ENCODE measurements around the gene MYEOV.

Gene MYEOV

DNA sequence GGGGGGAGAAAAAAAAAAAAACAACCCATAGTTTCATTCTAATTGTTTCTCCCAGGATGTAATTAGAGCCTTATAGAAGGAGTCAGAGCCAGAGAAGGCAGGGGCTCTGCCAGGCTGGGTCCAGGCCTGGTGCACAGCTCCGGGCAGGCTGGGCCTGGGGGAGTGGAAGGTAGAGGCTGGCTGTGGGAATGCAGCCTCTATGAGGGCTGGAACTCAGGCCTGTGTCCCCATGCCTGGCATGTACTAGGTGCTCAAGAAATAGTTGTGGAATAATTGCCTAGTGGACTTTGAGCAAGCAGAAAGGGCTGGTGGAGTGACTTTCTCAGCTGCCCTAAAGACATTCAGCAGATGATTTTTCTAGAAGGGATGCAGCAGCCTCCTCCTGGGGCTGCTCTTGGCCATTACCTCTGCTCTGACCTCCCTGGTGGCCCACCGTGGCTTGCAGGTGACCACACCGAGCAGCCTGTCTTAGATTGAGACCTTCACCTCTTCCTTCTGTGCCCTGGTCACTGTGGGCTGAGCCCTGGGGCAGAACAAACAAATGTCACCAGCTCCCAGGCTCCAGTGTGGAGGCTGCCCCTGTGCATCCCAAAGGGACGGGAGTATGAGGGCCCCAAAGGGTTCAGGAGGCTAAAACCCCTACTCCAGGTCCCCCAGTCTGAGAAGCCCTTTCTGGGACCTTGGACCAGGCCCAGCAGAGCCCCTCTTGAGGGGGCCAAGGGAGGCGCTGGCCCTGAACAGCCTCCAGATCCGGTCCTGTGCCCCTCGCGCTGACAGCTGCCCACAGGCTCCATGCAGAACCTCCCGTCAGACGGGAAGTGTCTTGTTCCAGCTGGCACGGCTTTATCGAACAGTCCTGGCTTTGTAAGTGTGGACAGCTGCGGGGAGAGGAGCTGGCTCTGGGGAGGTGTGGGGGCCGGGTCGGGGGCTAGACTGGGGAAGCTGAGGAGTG is 18.8 kb downstream of the MYEOV start:
- in situ Hi-C loops (cut with MboI; ENCODE audit: low sequenced_read_pairs) = no loop called here

DNA sequence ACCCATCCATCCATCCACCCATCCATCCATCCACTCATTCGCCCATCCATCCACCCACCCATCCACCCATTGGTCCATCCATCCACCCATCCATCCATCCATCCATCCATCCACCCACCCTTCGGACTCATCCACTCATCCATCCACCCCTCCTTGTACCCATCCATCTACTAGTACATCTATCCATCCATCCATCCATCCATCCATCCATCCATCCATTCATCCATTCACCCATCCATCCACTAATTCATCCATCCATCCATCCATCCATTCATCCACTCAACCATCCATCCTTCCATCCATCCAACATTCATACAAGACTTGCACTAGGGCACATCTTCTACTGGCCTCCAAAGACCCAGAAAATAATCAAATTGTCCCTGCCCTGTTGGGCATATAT is 20.0 kb downstream of the MYEOV start:
- in situ Hi-C loops (cut with MboI; ENCODE audit: low sequenced_read_pairs) = no loop called here

DNA sequence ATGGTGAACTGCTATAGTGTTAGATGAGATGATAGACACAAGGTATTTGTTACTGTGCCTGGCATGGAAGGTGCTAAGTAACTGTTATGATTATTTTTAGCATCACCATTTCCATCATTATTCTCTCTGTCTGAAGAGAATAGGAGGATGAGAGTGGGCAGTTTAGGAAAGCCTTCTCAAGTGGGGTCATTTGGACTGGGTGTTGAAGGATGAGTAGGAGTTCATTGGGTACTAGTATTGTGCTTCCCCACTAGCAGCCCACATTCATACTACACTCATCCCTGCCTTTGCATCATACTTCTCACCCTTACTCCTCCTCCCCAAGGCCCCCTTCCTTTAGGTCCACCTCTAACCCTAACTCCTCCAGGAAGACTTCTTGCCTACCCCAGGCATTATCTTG is 20.6 kb downstream of the MYEOV start:
- in situ Hi-C loops (cut with MboI; ENCODE audit: low sequenced_read_pairs) = no loop called here

DNA sequence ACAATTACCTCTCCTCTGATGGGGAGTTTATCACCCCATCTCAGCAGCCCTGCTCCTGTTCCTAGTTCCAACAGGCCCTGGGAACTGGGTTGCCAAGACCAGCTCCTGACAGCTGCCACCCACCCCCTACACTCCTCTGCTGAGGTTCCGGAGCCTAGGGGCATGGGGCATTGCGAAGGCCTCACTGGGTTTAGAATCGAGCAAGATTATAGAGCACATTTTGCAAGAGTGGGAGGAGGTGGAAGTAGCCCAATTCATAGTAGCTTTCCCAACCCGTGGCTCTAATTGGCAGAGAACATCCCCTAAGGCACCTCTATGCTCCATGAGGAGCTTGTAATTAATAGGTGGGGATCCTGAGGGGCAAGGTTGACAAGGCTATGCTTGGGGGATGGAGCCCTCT is 23.0 kb downstream of the MYEOV start:
- in situ Hi-C loops (cut with MboI; ENCODE audit: low sequenced_read_pairs) = no loop called here

DNA sequence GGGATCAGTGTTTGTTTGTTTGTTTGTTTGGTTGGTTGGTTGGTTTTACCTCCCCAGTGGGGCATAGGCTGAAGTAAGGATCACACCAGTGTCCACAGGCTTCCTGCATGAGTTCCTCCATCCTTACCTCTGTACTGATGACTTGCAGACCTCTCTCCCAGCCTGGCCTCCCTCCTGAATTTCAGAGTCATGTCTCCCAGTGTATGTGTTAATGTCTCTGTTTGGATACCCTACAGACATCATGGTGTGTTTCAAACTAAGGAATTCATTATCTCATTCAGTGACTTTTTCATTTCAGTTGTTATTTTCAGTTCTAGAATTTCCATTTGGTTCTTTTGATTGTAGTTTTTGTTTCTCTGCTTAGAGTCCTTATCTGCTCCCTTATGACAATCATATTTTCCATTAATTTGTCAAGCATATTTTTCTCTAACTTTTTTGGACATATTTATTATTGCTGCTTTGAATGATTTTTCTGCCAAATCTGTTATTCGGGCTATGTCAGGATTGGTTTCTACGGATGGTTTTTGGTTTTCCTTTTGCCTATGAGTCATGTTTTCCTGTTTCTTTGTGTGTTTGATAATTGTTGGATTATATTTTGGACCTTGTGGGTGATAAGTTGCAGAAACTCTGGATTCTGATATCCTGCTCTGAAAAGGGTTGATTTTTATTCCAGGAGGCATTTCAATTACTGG is 23.6 kb downstream of the MYEOV start:
- in situ Hi-C loops (cut with MboI; ENCODE audit: low sequenced_read_pairs) = no loop called here

DNA sequence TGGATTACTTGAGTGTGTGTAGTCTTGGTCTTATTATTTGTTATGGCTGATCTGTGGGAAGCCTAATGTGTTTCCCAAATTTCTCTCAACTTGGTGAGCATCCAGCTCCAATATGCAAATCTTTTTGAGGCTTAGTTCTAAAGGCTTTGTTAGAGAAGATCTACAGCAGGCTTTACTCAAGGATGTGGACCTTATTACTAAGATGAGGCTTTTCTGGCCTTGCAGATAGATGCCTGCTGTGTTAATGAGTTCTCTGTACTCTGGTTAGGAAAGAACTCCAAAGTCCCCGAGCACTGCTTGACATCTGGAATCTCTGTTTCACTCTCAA is 24.1 kb downstream of the MYEOV start:
- in situ Hi-C loops (cut with MboI; ENCODE audit: low sequenced_read_pairs) = no loop called here

DNA sequence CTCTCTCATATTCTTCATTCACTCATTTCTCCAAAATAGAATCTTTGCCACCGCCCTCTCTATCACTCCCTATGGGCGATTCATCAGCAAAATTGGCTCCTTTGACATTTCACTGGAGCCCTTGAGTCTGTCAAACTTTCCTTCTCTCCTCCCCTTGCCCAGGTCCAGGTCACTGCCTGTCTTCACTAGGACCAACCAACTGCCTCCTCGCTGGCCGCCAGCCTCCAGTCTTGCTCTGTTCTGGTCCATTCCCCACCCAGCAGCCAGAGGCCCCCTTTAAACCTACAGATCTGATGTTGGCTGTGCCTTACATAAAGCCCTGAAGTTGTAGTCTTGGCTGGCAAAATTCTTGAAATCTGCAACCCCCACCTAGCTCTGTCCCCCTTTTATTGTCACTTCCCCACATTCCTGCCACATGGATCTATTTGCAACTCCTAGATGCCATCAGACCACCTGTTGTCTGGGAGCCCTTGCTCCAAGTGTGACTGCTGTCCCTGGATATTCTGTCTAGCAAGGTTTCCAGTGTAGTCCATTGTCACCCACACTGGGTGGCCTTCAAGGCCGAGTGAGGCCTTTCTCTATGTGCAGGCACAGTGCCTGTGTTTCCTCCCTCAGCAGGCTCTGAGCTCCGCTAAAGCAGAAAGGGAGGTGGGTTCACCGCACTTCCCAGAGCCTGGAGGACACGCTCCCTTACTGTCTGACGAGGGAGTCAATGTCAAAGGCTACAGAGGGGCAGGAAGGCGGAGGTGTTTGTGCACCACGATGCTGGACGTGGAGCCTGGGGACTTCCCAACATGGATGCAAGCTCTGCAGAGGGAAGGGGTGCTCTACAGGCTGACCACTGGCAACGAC is 25.5 kb downstream of the MYEOV start:
- in situ Hi-C loops (cut with MboI; ENCODE audit: low sequenced_read_pairs) = no loop called here

DNA sequence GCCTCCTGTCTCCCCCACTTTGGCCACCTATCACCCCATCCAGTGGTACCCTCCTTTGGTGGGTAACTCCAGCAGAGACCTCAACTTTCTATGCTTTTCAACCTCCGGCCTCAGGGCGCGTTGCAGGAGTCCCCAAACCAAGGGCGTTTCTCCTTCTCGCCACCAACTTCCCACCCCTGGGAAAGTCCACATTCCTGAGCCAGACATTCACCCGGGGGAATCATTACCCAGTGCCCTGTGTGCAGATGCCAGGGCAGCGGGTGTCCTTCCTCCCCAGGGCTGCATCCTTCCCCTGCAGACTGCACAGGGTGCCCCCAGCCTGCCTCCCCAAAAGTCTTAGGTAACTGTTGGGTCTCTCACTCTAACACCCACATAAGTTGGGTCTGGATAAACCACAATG is 26.4 kb downstream of the MYEOV start:
- in situ Hi-C loops (cut with MboI; ENCODE audit: low sequenced_read_pairs) = no loop called here

DNA sequence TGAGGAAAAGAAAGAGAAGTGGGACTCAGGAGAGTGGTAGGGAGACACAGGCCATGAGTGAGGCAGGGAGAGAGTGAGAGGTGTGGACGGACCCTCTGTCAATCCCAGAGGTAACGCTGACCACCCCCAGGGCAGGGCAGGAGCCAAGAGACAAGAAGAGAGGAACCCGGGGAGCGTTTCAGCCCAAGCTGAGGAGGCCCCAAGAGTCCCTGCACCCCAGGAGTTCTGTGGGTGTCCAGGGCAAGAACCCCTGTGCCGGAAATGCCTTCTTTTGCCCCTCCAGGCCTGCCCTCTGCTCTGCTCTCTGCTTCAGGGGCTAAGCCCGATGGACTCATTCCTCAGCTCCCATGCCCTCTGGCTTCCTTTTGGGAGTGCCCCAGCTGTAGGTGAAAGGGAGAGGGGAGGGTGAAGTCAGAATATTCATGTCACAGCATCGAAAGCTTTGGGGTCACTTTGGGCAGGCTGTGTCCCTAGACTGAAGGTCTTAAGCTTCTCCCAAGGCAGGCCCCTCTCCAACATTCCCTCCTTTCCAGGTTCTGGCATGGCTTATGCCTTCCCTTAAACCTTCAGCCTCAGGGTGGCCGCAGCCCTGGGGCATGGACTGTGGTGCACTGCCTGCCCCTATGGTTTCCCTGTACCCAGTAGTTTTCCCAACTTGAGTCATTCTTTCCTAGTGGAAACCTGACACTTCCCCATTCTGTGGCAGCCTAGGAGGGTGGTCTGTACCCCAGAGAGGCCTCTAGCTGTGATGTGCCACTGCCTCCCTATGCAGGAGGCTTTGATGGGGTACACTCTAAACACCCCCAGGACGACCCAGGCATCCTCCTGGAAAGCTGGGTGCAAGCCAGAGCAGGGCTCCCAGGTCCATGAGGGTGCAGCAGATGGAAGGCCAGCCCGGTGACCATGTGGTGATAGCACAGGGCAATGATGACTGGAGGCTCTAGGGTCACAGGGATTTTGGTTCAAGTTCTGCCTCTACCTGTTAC is 27.1 kb downstream of the MYEOV start:
- in situ Hi-C loops (cut with MboI; ENCODE audit: low sequenced_read_pairs) = no loop called here

DNA sequence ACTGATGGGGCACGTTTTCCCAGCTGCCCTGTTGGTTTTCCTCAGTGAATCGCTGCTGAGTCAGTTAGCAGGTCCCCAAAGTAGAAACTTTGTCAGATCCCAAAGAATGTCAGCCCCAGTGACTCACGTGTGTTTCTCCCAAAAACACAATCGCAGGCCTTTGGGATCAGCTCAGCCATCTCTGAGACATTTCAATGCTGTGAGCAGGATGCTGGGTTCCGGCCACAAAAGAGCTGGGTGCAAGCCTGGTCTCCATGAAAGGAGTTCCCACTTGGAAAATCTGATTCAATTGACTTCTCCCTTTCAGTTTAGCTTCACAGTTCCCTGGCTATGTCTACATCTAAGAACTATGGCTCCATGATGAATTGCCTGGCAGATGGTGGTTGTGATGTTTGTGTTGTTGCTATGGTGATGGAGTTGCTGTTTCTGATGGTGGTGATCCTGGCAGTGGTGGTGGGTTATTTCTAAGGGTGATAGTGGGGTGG is 28.0 kb downstream of the MYEOV start:
- in situ Hi-C loops (cut with MboI; ENCODE audit: low sequenced_read_pairs) = no loop called here

DNA sequence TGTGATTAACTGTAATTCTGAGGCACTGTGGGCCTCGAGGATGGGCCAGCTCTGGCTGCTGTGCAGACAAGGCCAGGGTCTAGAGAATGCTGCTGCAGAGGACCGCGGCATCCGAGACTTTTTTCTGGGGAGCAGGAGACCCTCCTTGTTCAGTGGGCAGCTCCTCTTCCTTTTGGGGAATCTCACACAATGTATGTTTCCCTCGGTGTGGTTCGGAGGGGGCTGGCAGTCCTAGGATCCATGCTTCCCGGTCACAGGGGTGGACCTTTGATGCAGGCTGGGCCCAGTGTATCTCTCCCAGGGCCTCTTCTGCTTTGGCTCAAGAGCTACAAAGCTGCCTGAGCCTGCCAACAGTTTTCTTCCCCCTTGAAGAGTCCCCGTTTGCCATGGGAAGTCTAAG is 31.5 kb downstream of the MYEOV start:
- in situ Hi-C loops (cut with MboI; ENCODE audit: low sequenced_read_pairs) = no loop called here

DNA sequence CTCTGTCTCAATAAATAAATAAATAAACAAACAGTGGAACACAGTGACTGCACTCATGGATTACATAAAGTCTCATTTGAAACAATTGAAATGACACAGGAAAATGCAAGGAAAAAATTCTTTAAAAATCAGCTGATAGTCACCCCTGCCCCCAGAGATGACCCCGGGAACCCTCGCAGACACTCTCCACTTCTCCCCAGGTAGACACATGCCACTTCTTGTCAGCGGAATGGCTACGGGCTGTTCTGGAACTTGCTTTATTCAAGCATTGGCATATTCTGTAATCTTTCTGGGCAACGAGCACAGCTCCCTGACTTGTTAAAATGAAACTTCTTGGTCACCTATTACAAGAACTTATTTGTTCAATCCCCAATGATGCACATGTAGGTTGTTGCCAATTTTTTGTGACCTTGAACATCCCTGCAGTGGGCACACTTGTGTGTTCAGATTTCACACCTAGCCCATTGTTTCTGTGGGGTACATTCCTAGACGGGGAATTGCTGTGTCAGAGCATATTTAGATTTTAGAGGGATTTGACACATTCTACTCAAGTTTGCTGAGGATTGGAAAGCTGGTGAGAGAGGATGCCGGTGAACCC is 32.8 kb downstream of the MYEOV start:
- in situ Hi-C loops (cut with MboI; ENCODE audit: low sequenced_read_pairs) = no loop called here

DNA sequence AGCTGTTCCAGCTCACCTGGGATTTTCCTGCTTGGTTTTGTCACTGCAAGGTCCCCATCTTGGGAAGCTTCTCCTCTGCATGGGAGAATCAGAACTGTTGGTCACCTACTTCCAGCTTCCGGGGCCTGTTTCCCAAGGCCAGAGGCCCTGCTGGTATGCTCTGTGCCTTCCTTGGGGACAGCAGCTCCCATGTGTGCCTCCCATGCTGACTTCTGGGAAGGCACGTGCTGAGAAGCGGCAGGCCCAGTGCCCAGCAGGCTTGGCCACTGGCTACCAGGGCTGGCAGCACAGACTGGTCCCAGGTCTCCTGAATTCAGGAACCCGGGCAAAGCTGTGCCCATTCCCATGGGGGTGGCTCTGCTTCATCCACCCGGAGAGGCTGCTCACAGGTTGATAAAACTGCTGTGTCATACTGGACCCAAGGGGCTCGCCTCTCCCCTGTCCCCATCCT is 33.8 kb downstream of the MYEOV start:
- in situ Hi-C loops (cut with MboI; ENCODE audit: low sequenced_read_pairs) = no loop called here

DNA sequence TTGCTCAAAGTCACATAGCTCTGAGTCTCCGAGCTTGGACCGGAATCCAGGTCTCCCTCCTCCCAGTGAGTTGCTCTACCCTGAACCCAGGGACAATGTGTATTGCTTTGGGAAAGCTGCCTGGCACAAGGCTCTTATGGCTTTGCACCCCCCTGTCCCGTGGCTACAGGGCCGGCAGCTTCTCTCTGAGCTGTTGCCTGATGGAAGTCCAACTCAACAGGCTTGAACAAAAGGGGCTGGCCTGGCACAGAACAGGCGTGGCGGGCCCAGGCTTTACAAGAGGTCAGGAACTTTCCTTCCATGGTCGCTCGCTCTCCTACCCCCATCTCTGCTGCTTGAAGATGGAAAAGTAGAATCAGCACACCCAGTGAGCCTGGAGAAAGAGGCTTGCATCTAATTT is 34.3 kb downstream of the MYEOV start:
- in situ Hi-C loops (cut with MboI; ENCODE audit: low sequenced_read_pairs) = no loop called here

DNA sequence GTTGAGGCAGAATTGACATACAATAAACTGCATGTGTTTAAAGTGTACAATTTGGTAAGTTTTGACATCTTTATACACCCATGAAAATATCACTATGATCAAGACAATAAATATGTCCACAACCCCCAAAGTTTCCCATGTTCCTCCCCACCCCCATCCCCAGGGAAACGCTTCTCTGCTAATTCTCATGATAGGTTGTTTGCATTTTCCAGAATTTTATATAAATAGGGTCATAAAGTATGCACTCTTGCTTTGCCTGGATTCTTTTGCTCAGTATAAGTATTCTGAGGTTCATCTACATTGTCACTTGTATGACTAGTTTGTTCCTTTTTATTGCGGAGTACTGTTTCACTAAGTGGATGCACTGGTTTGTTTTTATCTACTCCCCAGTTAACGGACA is 35.6 kb downstream of the MYEOV start:
- in situ Hi-C loops (cut with MboI; ENCODE audit: low sequenced_read_pairs) = no loop called here

DNA sequence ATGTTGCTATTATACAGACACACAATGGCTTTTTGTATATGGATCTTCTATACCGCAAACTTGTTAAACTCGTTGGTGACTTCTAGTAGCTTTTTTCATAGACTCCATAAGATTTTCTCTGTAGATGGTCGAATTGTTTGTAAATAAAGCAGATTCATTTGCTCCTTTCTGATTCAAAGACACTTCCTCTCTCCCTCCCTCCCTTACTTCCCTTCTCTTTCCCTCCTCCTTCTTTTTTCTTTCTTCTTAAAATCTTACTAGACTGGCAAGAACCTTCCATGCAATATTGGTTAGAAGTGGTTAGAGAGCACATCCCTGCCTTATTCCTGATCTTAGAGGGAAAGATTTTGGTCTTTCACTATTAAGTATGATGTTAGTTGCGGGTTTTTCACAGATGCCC is 36.4 kb downstream of the MYEOV start:
- in situ Hi-C loops (cut with MboI; ENCODE audit: low sequenced_read_pairs) = no loop called here

DNA sequence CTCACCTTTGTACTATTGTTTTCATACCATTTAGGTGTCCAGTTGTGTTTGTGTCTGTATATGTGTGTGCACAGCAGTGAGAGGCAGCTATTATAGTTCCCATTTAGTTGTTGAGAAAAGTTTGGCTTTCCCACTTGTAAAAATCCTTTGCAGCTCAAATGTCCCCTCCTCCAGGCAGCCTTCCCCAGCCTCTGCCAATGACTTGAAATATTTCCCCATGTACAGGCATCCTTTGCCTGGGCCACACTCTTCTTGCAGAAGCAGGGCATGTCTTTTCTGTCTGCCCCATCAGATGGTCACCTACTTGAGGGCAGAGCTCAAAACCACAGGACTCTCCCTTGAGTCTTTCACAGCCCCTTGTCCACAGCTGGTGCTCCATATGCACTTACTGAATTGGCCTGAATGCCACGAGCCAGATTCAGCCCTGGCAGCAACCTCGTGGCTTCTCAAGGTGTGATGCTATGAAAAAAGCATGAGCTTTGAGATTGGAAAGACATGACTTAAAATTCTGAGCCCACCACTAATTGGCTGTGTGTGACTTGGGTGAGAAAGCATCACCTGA is 39.3 kb downstream of the MYEOV start:
- in situ Hi-C loops (cut with MboI; ENCODE audit: low sequenced_read_pairs) = no loop called here

DNA sequence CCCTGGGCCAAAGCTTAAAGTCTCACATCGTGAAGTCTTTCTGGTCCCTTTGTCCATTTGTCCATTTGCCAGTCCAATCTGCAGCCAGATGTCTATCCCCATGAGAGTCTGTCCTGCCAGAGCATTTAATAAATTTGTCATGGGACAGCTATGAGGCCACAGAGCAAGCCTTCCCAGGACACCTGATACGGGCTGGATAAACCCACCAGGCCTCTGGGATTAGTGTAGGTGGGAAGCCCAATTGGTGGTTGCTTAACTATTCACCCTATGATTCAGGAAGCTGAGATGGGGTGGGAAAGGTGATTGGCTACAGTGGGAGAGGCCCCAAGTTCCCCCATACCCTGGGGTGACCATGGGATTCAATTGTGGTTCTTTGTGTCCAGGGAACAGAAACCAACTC is 39.9 kb downstream of the MYEOV start:
- in situ Hi-C loops (cut with MboI; ENCODE audit: low sequenced_read_pairs) = no loop called here

DNA sequence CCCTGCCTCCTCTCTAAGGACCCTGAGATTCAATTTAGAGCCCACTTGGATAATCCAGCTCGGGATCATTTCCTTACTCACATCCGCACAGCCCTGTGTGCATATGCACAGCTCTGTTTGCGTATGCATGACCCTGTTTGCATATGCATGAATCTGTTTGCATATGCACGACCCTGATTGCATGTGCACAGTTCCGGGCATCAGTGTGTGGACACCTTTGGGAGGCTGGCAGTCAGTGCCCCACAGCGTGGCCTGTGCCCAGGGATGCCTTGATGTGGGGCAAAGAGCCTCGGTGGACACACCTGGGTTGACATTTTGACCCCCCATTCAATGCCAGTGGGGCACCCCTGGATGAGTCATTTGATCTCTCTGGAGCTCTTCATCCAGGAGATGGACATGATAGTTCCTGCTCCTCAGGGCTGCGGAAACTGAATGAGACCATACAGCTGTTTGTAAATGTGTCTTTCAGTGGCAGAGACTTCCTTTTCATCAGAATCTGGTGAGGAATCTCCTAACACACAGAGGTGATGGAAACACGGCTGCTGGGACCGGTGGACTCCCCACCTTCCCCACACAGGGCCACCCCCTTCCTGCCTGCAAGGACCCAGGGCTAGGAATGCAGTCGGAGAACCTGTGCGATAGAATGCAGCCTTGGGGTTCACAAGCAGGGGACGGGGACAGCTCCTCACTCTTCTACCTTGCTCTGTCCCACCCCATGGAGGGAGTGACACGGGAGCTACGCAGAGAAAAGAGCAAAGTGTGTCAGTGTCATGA is 41.2 kb downstream of the MYEOV start:
- in situ Hi-C loops (cut with MboI; ENCODE audit: low sequenced_read_pairs) = no loop called here
